ENCODE results near the gene KLK4. TPM values are rescaled to one million over a fixed set of nuclear protein-coding genes. Genes with fewer than 3 reads are reported as not detected.

Gene KLK4
- total RNA-seq, 1 experiment from 2014 or later: 0.84 TPM

DNA sequence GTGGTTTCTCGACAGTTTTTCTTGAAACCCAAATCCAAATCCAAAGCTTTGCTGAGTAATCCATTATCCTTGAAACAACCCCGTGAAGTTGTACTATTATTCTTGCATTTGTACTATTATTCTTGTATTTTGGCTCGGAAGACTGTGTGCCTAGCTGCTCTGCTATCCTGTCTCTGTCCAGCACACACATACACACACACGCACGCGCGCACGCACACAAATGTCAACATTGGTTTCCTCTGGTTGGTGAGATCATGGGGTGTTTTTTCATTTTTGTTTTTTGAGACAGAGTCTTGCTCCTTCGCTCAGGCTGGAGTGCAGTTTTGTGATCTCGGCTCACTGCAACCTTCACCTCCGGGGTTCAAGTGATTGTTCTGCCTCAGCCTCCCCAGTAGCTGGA lies 14.9 kb upstream of the KLK4 start:
- H3K4me3 ChIP-seq (replicated peaks in 1 of 2; ENCODE audit: low read depth in 1 of 2, low read length in 2 of 2): no peak overlapping the region
- no peak overlapping the region for H3K9ac ChIP-seq (ENCODE audit: low read length)
- ATAC-seq: no peak
- no peak overlapping the region for H3K4me2 ChIP-seq (ENCODE audit: low read length)
- ChIA-PET RAD21 (ENCODE audit: low non-redundant PET in 1 of 2, low total read pairs in 2 of 2, uncharacterized antibody in 2 of 2, unreplicated experiment in 2 of 2) (no interaction called here), POLR2A (no interaction called here), CTCF (interaction anchor here (2.1 kb wide), 1 partner anchor 91 kb away, joined by 7 read pairs; no protein-coding TSS in a partner anchor)
- no peak overlapping the region for H3K27ac ChIP-seq (ENCODE audit: low read depth, low read length)
- TF ChIP-seq SIN3A (IDR thresholded peaks at IDR 0.05; ENCODE audit: low read depth) (no peak), TCF7L2 (IDR thresholded peaks at IDR 0.05; ENCODE audit: borderline replicate concordance, extremely low read depth, insufficient read depth, insufficient read length) (no peak), FOSL1 (IDR thresholded peaks at IDR 0.05; ENCODE audit: low read depth) (no peak), POLR2A (IDR thresholded peaks at IDR 0.05; ENCODE audit: borderline replicate concordance, extremely low read depth, insufficient read depth, insufficient read length) (no peak), EGR1 (IDR thresholded peaks at IDR 0.05; ENCODE audit: low read depth) (no peak), ZFX (IDR thresholded peaks at IDR 0.05) (no peak), YY1 (IDR thresholded peaks at IDR 0.05; ENCODE audit: extremely low read depth, insufficient replicate concordance, low read depth, low read length) (no peak), SRF (IDR thresholded peaks at IDR 0.05; ENCODE audit: low read depth) (no peak), RAD21 (IDR thresholded peaks at IDR 0.05; ENCODE audit: low read depth) (no peak), EZH2phosphoT487 (IDR thresholded peaks at IDR 0.05; ENCODE audit: borderline replicate concordance) (no peak)
- TF ChIP-seq, protein P1, sequence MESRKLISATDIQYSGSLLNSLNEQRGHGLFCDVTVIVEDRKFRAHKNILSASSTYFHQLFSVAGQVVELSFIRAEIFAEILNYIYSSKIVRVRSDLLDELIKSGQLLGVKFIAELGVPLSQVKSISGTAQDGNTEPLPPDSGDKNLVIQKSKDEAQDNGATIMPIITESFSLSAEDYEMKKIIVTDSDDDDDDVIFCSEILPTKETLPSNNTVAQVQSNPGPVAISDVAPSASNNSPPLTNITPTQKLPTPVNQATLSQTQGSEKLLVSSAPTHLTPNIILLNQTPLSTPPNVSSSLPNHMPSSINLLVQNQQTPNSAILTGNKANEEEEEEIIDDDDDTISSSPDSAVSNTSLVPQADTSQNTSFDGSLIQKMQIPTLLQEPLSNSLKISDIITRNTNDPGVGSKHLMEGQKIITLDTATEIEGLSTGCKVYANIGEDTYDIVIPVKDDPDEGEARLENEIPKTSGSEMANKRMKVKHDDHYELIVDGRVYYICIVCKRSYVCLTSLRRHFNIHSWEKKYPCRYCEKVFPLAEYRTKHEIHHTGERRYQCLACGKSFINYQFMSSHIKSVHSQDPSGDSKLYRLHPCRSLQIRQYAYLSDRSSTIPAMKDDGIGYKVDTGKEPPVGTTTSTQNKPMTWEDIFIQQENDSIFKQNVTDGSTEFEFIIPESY (IDR thresholded peaks at IDR 0.05; ENCODE audit: extremely low read depth, insufficient replicate concordance, low read length): no peak
- TF ChIP-seq, protein P2, sequence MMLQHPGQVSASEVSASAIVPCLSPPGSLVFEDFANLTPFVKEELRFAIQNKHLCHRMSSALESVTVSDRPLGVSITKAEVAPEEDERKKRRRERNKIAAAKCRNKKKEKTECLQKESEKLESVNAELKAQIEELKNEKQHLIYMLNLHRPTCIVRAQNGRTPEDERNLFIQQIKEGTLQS (IDR thresholded peaks at IDR 0.05): no peak
- TF ChIP-seq, protein P3, sequence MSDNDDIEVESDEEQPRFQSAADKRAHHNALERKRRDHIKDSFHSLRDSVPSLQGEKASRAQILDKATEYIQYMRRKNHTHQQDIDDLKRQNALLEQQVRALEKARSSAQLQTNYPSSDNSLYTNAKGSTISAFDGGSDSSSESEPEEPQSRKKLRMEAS (IDR thresholded peaks at IDR 0.05): no peak
- no peaks in the 10 kb centered on the region for H3K36me3 ChIP-seq (ENCODE audit: control insufficient read depth in 1 of 2, insufficient read depth in 2 of 2, low read length in 2 of 2)
- no TSS peak for BruUV-seq (replicated peaks)
- H3K79me2 ChIP-seq (ENCODE audit: insufficient read depth, low read length): no peaks in the 10 kb centered on the region
- H3K27me3 ChIP-seq (ENCODE audit: insufficient read depth, low read length): no peaks in the 10 kb centered on the region
- peaks cover 26 to 34% of the 10 kb centered on the region in 2 experiments for H3K4me1 ChIP-seq (ENCODE audit: control insufficient read depth in 1 of 2, insufficient read depth in 2 of 2, low read length in 2 of 2)
- no peak overlapping the region for H2AFZ ChIP-seq (ENCODE audit: low read depth, low read length, poor library complexity, severe bottlenecking)
- no peaks in the 10 kb centered on the region for H4K20me1 ChIP-seq (ENCODE audit: insufficient read depth)
- no peak for DNase-seq (ENCODE audit: low read depth, low spot score)
- H3K9me2 ChIP-seq (ENCODE audit: insufficient read depth): no peaks in the 10 kb centered on the region
- H3K9me3 ChIP-seq (ENCODE audit: control insufficient read depth in 1 of 2, insufficient read depth in 1 of 2, low read depth in 1 of 2, low read length in 2 of 2): no peaks in the 10 kb centered on the region
- intact Hi-C loops (cut with micrococcal nuclease): no loop called here
